HG03175 (cell line): ENCODE measurements around the gene PECR.
"Not testable (repeated sequence)": the region's sequence is repeated elsewhere in the genome, so short reads cannot be mapped to it uniquely, and the experiment has no call there.

Experiments
- ATAC-seq: cut with Tn5 transposase; IDR thresholded peaks from one replicate; pipeline ENCODE4 v1.9.1; 2021; ENCODE audit warnings: mild to moderate bottlenecking, moderate library complexity; ENCODE audit not compliant: unreplicated experiment

PECR gene

DNA sequence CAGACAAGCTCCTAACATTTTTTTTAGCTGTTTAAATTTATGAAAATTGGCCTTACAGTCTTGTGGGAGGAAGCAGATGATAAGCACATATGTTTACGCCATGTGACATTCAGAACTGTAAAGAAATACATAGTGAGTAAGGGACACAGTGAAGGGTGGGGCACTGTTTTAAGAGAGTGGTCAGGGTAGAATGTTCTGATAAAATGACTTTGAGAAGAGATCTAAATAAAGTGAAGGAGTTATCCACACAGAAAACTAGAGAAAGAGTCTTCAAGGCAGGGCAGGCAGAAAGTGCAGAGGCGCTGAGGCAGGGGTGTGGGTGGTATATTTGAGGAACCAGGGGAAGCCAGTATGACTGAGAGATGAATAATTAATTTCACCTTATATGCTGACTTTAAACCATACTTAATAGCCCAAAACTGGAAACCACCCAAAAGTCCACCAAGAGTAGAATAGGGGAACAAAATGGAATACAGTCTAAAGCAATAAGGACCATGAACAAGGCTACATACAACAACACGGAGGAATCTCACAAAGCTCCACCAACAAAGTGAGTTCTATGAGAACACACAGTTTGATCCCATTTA lies 76.8 kb downstream of the PECR start:
- peak; percentile 29 for ATAC-seq

DNA sequence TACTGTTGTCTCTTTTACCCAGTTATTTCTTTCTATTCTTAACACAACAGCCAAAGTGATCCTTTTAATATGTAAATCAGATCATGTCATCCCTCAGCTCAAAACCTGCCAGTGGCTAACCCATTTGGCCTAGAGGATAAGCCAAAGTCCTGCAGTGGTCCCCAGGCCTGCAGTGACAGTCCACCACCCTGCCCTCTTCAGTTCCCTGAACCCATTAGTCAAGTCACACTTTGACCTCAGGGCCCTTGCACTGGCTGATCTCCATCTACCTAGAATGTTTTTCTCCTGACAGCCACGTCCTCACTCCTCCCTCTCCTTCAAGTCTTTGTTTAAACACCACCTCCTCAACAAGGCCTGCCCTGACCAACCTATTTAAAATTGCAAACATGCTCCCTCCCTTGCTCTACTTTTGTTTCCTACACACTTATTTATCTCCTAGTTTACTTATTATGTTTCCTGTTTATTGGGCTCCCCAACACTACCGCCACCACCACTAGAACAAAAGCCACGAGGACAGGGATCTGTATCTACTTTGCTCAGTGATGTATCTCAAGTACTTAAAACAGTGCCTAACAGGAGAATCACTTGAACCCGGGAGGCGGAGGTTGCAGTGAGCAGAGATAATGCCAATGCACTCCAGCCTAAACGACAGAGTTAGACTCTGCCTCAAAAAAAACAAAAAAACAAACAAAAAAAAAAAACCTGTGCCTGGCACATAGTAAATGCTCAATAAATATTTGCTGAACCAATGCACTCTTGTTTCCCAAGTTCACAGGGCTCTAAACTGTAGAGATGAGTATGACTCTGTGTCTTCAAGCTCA lies 77.5 kb downstream of the PECR start:
- no peak for ATAC-seq

DNA sequence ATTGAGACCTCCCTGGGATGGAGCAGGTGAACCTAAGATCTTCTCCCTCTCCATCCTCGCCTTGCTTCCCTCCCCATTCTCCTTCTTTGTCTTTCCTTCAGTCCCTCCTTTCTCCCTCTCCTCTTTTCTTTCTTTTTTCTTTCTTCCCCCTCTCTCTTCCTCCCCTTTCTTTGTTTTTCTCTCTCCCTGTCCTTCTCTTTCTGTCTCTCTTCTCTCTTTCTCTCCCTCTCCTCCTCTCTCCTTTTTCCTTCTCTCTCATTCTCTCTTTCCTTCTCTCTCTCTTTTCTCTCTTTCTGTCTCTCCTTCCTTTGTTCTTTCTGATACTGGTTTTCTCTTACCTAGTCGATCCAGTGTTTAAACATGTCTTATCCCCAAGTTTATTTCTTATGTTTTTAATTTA lies 78.9 kb downstream of the PECR start:
- ATAC-seq, result no peak

DNA sequence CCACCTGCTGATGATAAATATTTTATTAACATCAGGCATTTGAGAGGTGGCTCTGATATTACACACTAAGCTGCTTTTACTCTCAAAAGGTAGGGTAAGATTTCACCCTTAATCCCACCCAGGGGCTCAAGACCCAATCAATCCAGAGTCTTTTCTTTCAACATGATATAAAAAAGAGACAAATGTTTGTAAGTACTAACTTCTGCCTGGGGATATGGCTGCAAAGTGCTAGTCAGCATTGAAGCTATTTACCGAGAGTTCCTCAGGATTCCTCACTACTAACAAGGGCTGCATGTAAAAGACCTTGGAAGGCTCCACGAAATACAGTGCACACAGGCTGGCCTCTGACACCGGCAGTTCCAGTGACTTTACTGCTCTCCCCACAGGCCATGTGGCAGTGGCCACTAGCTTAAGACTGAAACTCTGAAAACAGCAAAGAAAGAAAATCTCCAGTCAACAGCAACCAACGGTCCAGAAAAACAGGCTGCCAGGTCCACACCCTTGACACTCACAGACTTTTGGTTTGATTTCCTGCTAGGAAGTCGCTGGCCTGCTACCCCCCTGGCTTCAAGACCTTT lies 79.4 kb downstream of the PECR start:
- ATAC-seq, result no peak

DNA sequence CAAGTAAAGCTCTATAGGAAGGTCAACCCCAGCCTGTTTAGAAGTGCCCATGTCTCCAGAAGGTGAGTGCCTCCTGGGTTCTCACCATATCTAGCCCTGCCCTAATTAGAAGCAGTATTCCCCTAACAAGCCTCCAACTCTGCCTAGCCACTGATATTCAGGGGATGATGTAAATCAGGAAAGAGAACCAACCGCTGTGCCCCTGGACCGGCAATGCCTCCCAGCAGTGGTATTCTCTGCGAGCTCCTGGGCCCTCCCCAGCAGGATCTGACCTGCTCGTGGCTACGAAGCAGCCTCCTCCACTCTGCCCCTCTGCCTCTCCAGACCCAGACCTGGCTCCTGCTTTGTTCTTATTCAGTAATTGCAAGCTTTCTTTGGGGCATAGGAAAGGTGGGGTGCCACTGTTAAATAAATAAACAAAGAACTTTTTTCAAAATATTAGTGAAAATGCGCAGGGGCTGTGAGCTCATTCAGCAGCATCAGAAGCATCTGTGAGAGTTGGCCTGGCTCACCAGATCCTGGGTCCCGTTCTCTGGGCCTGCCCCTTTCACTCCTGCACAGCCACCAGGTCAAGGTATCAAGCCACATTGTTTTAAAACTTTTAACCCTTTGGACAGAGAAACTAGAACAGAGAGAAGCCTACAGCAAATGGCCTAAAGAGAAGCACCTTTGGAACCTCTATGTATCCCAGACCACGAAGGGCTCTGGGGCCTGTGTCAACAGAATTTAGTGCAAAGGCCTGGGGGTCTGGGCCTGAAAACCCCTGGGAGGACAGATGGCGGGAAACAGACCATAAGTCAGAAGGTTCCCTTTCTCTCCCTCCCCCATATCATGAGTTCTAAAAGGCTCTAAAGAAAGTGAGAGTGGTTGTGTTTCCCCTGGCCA lies 80.2 kb downstream of the PECR start:
- ATAC-seq, result no peak

DNA sequence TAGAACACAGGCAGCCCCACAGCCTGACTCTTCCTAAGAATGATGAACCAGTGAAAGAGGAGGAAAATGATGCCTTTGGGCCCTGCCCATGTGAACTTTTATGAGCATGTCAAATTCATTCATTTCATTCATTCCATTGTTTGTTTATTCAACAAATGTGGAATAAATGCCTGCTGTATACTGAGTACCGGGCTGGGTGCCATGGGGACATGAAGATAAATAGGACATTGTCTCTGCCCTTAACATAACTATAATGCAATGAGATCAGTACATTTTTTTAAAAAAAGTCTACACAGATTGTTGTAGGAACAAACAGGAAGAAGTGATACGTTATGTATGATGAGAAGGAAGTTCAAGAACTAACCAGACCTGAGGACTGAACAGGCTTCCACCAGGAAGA lies 83.0 kb downstream of the PECR start:
- ATAC-seq, result no peak

DNA sequence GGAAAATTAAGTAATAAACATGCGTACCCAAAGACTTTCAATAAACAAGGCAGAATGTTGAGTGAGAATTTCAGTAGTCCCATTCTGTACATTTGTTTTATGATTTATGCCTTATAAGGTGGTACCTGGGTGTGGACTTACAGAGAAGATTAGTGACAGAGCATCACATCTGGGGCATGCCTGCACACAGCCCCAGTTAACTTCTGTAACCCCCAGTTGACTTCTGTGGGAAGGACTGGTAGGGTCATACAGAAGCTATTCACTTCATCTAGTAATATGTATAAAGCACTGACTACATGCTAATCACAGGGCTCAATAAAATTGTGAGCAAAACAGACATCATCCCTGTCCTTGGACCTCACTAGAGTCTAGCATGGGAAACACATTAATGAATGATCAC lies 84.4 kb downstream of the PECR start:
- ATAC-seq, result no peak

DNA sequence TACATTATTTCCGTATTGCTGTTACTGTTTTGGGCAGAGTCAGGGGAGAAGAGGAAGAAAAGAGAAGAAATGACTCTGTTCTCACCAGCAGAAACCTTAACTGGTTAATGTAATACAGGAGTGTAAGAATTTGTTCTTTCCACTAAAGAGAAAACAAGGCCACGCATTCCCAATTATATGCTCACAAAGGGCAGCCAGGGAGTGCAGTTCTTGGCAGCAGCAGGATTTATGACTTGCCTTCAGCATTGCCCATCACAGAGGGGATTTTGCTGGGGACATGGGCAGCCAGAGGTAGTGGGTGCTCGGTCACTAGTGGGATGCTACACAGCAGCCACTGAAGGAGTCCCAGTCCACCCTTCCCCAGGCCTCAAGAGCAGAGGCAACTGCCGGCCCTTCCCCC lies 86.7 kb downstream of the PECR start:
- ATAC-seq, result no peak

DNA sequence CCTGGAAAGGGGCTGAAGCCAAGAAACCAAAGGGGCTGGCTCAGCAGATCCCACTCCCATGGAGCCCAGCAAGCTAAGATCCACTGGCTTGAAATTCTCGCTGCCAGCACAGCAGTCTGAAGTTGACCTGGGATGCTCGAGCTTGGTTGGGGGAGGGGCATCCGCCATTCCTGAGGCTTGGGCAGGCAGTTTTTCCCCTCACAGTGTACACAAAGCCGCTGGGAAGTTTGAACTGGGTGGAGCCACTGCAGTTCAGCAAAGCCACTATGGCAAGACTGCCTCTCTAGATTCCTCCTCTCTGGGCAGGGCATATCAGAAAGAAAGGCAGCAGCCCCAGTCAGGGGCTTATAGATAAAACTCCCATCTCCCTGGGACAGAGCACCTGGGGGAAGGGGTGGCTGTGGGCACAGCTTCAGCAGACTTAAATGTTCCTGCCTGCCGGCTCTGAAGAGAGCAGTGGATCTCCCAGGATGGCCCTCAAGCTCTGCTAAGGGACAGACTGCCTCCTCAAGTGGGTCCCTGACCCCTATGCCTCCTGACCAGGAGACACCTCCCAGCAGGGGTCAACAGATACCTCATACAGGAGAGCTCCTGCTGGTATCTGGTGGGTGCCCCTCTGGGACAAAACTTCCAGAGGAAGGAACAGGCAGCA lies 92.9 kb downstream of the PECR start:
- ATAC-seq, result not testable (repeated sequence)
